Keratinocyte (primary cell): ENCODE data around the gene SMARCA4. TPM values are rescaled to one million over a fixed set of nuclear protein-coding genes. Genes with fewer than 3 reads are reported as not detected.
A peak's percentile ranks its signal among the peaks of the same experiment; 100 is the strongest.

ENCODE experiments used
- DNase-seq: peaks from one replicate; pipeline ENCODE4 v3.0.0-alpha.2; 2011; ENCODE audit warnings: low read depth, missing footprints, low spot score
- FAIRE-seq: peaks from 2 replicates; lab custom pipeline; 2011; peaks lifted over from hg19 to GRCh38; lab: Jason Lieb, UNC
- H2AFZ ChIP-seq: 2 replicates; pipeline ENCODE4 v1.6.0; 2012; ENCODE audit warnings: low read length, control low read depth, inconsistent platforms; ENCODE audit not compliant: control insufficient read depth
- H3K27ac ChIP-seq: 2 replicates; pipeline ENCODE4 v1.5.1; 2011; ENCODE audit warnings: low read length; ENCODE audit not compliant: control insufficient read depth, insufficient read depth
- H3K27me3 ChIP-seq: 3 replicates; pipeline ENCODE4 v1.6.0; 2011; ENCODE audit warnings: low read length; ENCODE audit not compliant: control insufficient read depth, insufficient read depth; ENCODE audit errors: extremely low read depth
- H3K36me3 ChIP-seq, 2 experiments: 2 replicates in 1 of 2; 3 replicates in 1 of 2; pipeline ENCODE4 v1.5.1; 2011; ENCODE audit warnings: low read length in 2 of 2, mild to moderate bottlenecking in 1 of 2; ENCODE audit not compliant: control insufficient read depth in 2 of 2, insufficient read depth in 2 of 2; ENCODE audit errors: extremely low read depth in 1 of 2
- H3K4me1 ChIP-seq: 3 replicates; pipeline ENCODE4 v1.5.1; 2011; ENCODE audit warnings: low read length; ENCODE audit not compliant: control insufficient read depth, insufficient read depth; ENCODE audit errors: extremely low read depth
- H3K4me2 ChIP-seq: 3 replicates; pipeline ENCODE4 v1.6.0; 2011; ENCODE audit warnings: low read depth, low read length; ENCODE audit not compliant: control insufficient read depth, insufficient read depth; ENCODE audit errors: extremely low read depth
- H3K4me3 ChIP-seq, 3 experiments: fragments of 200-600 bp in 1 of 3; sonication (generic) in 1 of 3; 2 replicates in 2 of 3; 3 replicates in 1 of 3; pipeline ENCODE4 v1.5.1; 2011 to 2016; ENCODE audit warnings: low read length in 3 of 3, mild to moderate bottlenecking in 3 of 3, control low read depth in 2 of 3, inconsistent platforms in 1 of 3, low read depth in 1 of 3, mixed read lengths in 1 of 3, mixed run types in 1 of 3, moderate library complexity in 1 of 3; ENCODE audit not compliant: control insufficient read depth in 2 of 3, insufficient read depth in 2 of 3; ENCODE audit errors: extremely low read depth in 1 of 3
- H3K79me2 ChIP-seq: 2 replicates; pipeline ENCODE4 v1.6.0; 2012; ENCODE audit warnings: low read length; ENCODE audit not compliant: control insufficient read depth, insufficient read depth
- H3K9ac ChIP-seq: 3 replicates; pipeline ENCODE4 v1.6.0; 2011; ENCODE audit warnings: low read length; ENCODE audit not compliant: control insufficient read depth, insufficient read depth; ENCODE audit errors: extremely low read depth
- H3K9me1 ChIP-seq: 3 replicates; pipeline ENCODE4 v1.6.0; 2011; ENCODE audit warnings: low read length; ENCODE audit not compliant: control insufficient read depth, insufficient read depth; ENCODE audit errors: extremely low read depth
- H3K9me3 ChIP-seq: 2 replicates; pipeline ENCODE4 v1.5.1; 2012; ENCODE audit warnings: low read depth, low read length; ENCODE audit not compliant: control insufficient read depth
- H4K20me1 ChIP-seq: 3 replicates; pipeline ENCODE4 v1.6.0; 2011; ENCODE audit warnings: low read length; ENCODE audit not compliant: control insufficient read depth, insufficient read depth; ENCODE audit errors: extremely low read depth
- CTCF ChIP-seq, 3 experiments: IDR thresholded peaks in 1 of 3; conservative IDR thresholded peaks in 1 of 3; optimal IDR thresholded peaks in 1 of 3; 2 replicates in 2 of 3; 3 replicates in 1 of 3; pipeline versions ENCODE3 to v1.5.1; 2011; ENCODE audit warnings: low read length in 3 of 3, mild to moderate bottlenecking in 3 of 3, moderate library complexity in 2 of 3, control low read depth in 1 of 3, inconsistent platforms in 1 of 3; ENCODE audit not compliant: insufficient read depth in 2 of 3; ENCODE audit errors: extremely low read depth in 1 of 3
- EZH2 ChIP-seq: IDR thresholded peaks from one replicate; pipeline ENCODE4 v1.6.1; 2012; ENCODE audit warnings: inconsistent platforms, mild to moderate bottlenecking, low read length, moderate library complexity
- dilution Hi-C: fragments of 300-500 bp; cut with MboI; formaldehyde crosslinking; loops from one replicate; pipeline ENCODE4 v1.7.0; 2020; ENCODE audit warnings: low sequenced_read_pairs; ENCODE audit not compliant: extremely low pct_ligation_motif_present
- polyA plus RNA-seq, 5 experiments: library from polyadenylated mRNA; depleted of rRNA in 3 of 5; stranded (reverse) in 3 of 5; stranded (forward) in 1 of 5; unstranded in 1 of 5; fragments of >200 nt; gene quantifications; 1 replicate in 1 of 5; 2 replicates in 3 of 5; 3 replicates in 1 of 5; pipeline versions ENCODE4 v1.2.1 to v1.2.3, GENCODE V29; 2011 to 2012; ENCODE audit warnings: missing spikeins in 2 of 5, low read depth in 1 of 5, low replicate concordance in 1 of 5

SMARCA4 gene
- polyA plus RNA-seq, 1 donor (not counting 4 experiments of a cell fraction or from before 2014, with no cell fraction given) = 33.1 TPM

DNA sequence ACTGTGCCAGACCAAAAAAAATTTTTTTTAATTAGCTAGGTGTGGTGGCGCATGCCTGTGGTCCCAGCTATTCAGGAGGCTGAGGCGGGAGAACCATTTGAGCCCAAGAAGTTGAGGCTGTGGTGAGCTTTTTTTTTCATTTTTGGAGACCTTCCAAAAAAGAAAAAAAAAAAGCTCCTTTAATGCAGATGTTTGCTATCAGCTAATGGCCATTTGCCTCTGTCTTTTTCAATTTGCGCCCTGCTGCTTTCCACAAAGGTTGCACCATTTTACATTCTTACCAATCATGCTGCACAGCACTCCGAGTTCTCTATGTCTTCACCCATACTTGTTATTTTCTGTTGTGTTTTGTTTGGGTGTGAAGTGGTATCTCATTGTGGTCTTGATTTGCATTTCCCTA lies 15.6 kb upstream of the SMARCA4 start:
- Histone ChIP-seq H3K4me2 (no peak overlapping the region), H3K4me3 (no peak overlapping the region), H3K9me1 (no peaks in the 10 kb centered on the region), H2AFZ (no peak overlapping the region), H3K9ac (no peak overlapping the region), H3K27ac (no peak overlapping the region), H4K20me1 (no peaks in the 10 kb centered on the region), H3K79me2 (no peaks in the 10 kb centered on the region), H3K9me3 (no peaks in the 10 kb centered on the region), H3K36me3 (no peaks in the 10 kb centered on the region), H3K27me3 (no peaks in the 10 kb centered on the region), H3K4me1 (peaks cover 13% of the 10 kb centered on the region)
- TF ChIP-seq CTCF (optimal IDR thresholded peaks at IDR 0.05 in 1 of 3, IDR thresholded peaks at IDR 0.05 in 1 of 3, conservative IDR thresholded peaks at IDR 0.05 in 1 of 3; ENCODE audit: extremely low read depth in 1 of 3, insufficient read depth in 2 of 3, low read length in 3 of 3) = no peak
- no peak for TF ChIP-seq EZH2
- dilution Hi-C loops = no loop called here
- FAIRE-seq (no peak), DNase-seq (no peak)

DNA sequence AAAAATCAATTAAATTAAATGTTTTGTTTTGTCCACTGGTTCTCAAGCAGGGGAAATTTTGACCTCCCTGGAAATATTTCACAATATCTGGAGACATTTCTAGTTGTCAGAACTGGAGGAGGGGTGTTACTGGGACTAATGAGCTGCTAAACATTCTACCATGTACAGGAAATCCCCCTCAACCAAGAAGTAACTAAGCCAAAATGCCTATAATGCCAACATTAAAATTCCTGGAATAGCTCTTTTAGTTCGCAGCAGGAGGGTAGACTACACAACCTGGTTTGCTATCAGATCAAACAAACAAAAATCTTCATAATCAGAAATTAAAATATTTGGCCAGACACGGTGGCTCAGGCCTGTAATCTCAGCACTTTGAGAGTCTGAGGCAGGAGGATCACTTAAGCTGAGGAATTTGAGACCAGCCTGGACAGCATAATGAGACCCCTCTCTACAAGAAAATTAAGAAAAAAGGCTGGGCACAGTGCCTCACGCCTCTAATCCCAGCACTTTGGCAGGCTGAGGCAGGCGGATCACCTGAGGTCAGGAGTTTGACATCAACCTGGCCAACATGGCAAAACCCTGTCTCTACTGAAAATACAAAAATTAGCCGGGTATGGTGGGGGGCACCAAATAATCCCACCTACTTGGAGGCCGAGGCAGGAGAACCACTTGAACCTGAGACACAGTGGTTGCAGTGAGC lies 13.7 kb upstream of the SMARCA4 start:
- Histone ChIP-seq H3K27me3 (no peaks in the 10 kb centered on the region), H3K36me3 (no peaks in the 10 kb centered on the region), H4K20me1 (no peaks in the 10 kb centered on the region), H3K9me1 (no peaks in the 10 kb centered on the region), H2AFZ (peak overlapping the region; percentile 15), H3K4me2 (no peak overlapping the region), H3K4me1 (peaks cover 12% of the 10 kb centered on the region), H3K79me2 (no peaks in the 10 kb centered on the region), H3K4me3 (no peak overlapping the region), H3K9ac (no peak overlapping the region), H3K9me3 (no peaks in the 10 kb centered on the region), H3K27ac (no peak overlapping the region)
- FAIRE-seq = no peak
- DNase-seq = no peak
- TF ChIP-seq CTCF (optimal IDR thresholded peaks at IDR 0.05 in 1 of 3, IDR thresholded peaks at IDR 0.05 in 1 of 3, conservative IDR thresholded peaks at IDR 0.05 in 1 of 3; ENCODE audit: extremely low read depth in 1 of 3, insufficient read depth in 2 of 3, low read length in 3 of 3) (no peak), EZH2 (no peak)
- dilution Hi-C loops = no loop called here
